ENCODE data around the gene SPIRE2. TPM values are rescaled to one million over a fixed set of nuclear protein-coding genes. Genes with fewer than 3 reads are reported as not detected.
A peak's percentile ranks its signal among the peaks of the same experiment; 100 is the strongest.

Gene SPIRE2
- total and polyA plus RNA-seq, 9 of the 15 experiments (the other 6 are each of a cell fraction or from before 2014, with no cell fraction given), result 0.70 to 7.5 (median 4.6) TPM

GRCh38 chr16:89822188-89823086 lies 5.8 kb upstream of the SPIRE2 start:
- no peaks in the 10 kb centered on the region for H4K20me1 ChIP-seq (replicated peaks; ENCODE audit: control insufficient read depth, insufficient read depth, low read length)
- no peaks in the 10 kb centered on the region for H3K36me3 ChIP-seq (ENCODE audit: control insufficient read depth, insufficient read depth, low read length)
- H3K9me3 ChIP-seq (replicated peaks; ENCODE audit: control insufficient read depth, insufficient read depth, low read depth, low read length), result no peaks in the 10 kb centered on the region
- peaks cover 19% of the 10 kb centered on the region for H3K79me2 ChIP-seq (ENCODE audit: control insufficient read depth, insufficient read depth, low read length)
- no peak overlapping the region for H3K4me2 ChIP-seq (ENCODE audit: insufficient read depth, low read length)
- BruUV-seq (replicated peaks), result no TSS peak
- intact Hi-C loops (cut with micrococcal nuclease) (no loop called here), in situ Hi-C loops (cut with MboI) (no loop called here)
- no peaks in the 10 kb centered on the region for H3K9me1 ChIP-seq (ENCODE audit: control insufficient read depth, insufficient read depth, low read length)
- ChIA-PET CTCF (ENCODE audit: low intra/inter-chr PET ratio) (no interaction called here), POLR2A (no interaction called here)
- no peak for DNase-seq (ENCODE audit: extremely low read depth in 1 of 4, low spot score in 3 of 4)
- no peak overlapping the region for H3K27ac ChIP-seq (ENCODE audit: extremely low read depth, low read depth, low read length)
- no peak overlapping the region for H3K4me3 ChIP-seq
- TF ChIP-seq POLR2G (IDR thresholded peaks at IDR 0.05; ENCODE audit: low read depth, low read length) (0 out of 2 replicates have a peak, but pooled peaks have one; percentile 13), PKNOX1 (IDR thresholded peaks at IDR 0.05) (no peak), ZBTB33 (CRISPR knock-in tag; IDR thresholded peaks at IDR 0.05) (peak; percentile 84)
- peak; percentile 19; the same call in 2 of the 3 replicates for ATAC-seq
- peaks cover 6 to 36% of the 10 kb centered on the region in 2 experiments for H3K4me1 ChIP-seq (replicated peaks in 1 of 2; ENCODE audit: control insufficient read depth in 2 of 2, insufficient read depth in 2 of 2, low read length in 2 of 2)
- peak overlapping the region in 1 of 2 experiments; percentile 82; a peak in 2 of 4 replicates for H3K9ac ChIP-seq (ENCODE audit: insufficient read depth in 1 of 2, low read depth in 2 of 2, low read length in 2 of 2)
- no peaks in the 10 kb centered on the region for H3K27me3 ChIP-seq (ENCODE audit: control insufficient read depth in 2 of 2, insufficient read depth in 2 of 2, low read length in 2 of 2)
- H2AFZ ChIP-seq (ENCODE audit: low read depth, low read length), result no peak overlapping the region
- FAIRE-seq, result no peak
- WGBS (ENCODE audit: insufficient coverage, low coverage, missing lambda C conversion rate), result 70% methylated on average over 17 of the region's 19 CpGs

Measured in K562 (cell line).